HCT116 (cell line): ENCODE data around the gene EYA2. TPM values are rescaled to one million over a fixed set of nuclear protein-coding genes. Genes with fewer than 3 reads are reported as not detected.

Experiments
- ATAC-seq: fragments of 200-7000 bp; cut with Tn5 transposase; 2 replicates; pipeline ENCODE4 v1.9.1; 2020; ENCODE audit warnings: mild to moderate bottlenecking, moderate library complexity
- BruUV-seq: library from RNA; stranded (reverse); fragments of 400-500 nt; replicated peaks from 2 replicates; lab custom pipeline; 2021; lab: Mats Ljungman, UMichigan
- CTCF ChIA-PET: fragments of 300-600 bp; sonication (Branson Sonifier 250); formaldehyde crosslinking; loops from one replicate; lab custom pipeline; 2021; ENCODE audit warnings: antibody characterized with exemption; lab: Charles Lee
- POLR2A ChIA-PET: fragments of 300-600, 350-600 bp; sonication (Branson Sonifier 250); formaldehyde crosslinking; loops from one replicate; lab custom pipeline; 2021; ENCODE audit warnings: antibody characterized with exemption; lab: Charles Lee
- RAD21 ChIA-PET, 2 experiments: fragments of 300-600 bp; sonication (Branson Sonifier 250); formaldehyde crosslinking; loops; one replicate each; lab custom pipeline; 2023; ENCODE audit warnings: low total read pairs in 2 of 2; ENCODE audit not compliant: uncharacterized antibody in 2 of 2, unreplicated experiment in 2 of 2, low non-redundant PET in 1 of 2; lab: Charles Lee
- DNase-seq: peaks from one replicate; pipeline ENCODE4 v3.0.0-alpha.2; 2010; ENCODE audit warnings: low read depth, low spot score
- H2AFZ ChIP-seq: fragments of 200-600 bp; shearing (Covaris generic), sonication (generic); 2 replicates; pipeline ENCODE4 v1.6.1; 2017; ENCODE audit warnings: low read depth, mixed run types, mixed read lengths, antibody characterized with exemption, low read length; ENCODE audit not compliant: poor library complexity, severe bottlenecking
- H3K27ac ChIP-seq: 2 replicates; pipeline ENCODE4 v1.5.1; 2012; ENCODE audit warnings: low read depth, low read length
- H3K27me3 ChIP-seq: fragments of 200-600 bp; sonication (generic); 2 replicates; pipeline ENCODE4 v1.6.1; 2016; ENCODE audit warnings: mixed run types, low read length, mixed read lengths; ENCODE audit not compliant: insufficient read depth
- H3K36me3 ChIP-seq, 2 experiments: fragments of 200-500 bp in 1 of 2; fragments of 200-600 bp in 1 of 2; sonication (Bioruptor generic) in 1 of 2; sonication (generic) in 1 of 2; 2 replicates each; pipeline versions ENCODE4 v1.5.1 to v1.6.1; 2014 to 2016; ENCODE audit warnings: low read length in 2 of 2, inconsistent platforms in 1 of 2, mixed read lengths in 1 of 2, mixed run types in 1 of 2; ENCODE audit not compliant: insufficient read depth in 2 of 2, control insufficient read depth in 1 of 2
- H3K4me1 ChIP-seq, 2 experiments: fragments of 200-600 bp in 1 of 2; sonication (generic) in 1 of 2; 2 replicates each; pipeline versions ENCODE4 v1.5.1 to v1.6.1; 2012 to 2017; ENCODE audit warnings: low read length in 2 of 2, inconsistent platforms in 1 of 2, mild to moderate bottlenecking in 1 of 2, mixed read lengths in 1 of 2, mixed run types in 1 of 2, moderate library complexity in 1 of 2; ENCODE audit not compliant: insufficient read depth in 2 of 2, control insufficient read depth in 1 of 2
- H3K4me2 ChIP-seq: fragments of 200-600 bp; sonication (generic); 2 replicates; pipeline ENCODE4 v1.6.1; 2017; ENCODE audit warnings: mixed run types, low read length, mixed read lengths
- H3K4me3 ChIP-seq, 2 experiments: fragments of 200-600 bp in 1 of 2; sonication (generic) in 1 of 2; replicated peaks in 1 of 2; 2 replicates each; pipeline ENCODE4 v1.5.1; 2011 to 2016; ENCODE audit warnings: low read length in 2 of 2, control low read depth in 1 of 2, low read depth in 1 of 2, mild to moderate bottlenecking in 1 of 2, mixed read lengths in 1 of 2, mixed run types in 1 of 2
- H3K79me2 ChIP-seq: fragments of 200-600 bp; sonication (generic); 2 replicates; pipeline ENCODE4 v1.6.1; 2017; ENCODE audit warnings: mild to moderate bottlenecking, mixed run types, low read length, moderate library complexity, mixed read lengths; ENCODE audit not compliant: insufficient read depth
- H3K9ac ChIP-seq: fragments of 200-600 bp; sonication (generic); 2 replicates; pipeline ENCODE4 v1.6.1; 2016; ENCODE audit warnings: low read length, mixed read lengths
- H3K9me2 ChIP-seq: fragments of 200-600 bp; sonication (generic), shearing (Covaris generic); 2 replicates; pipeline ENCODE4 v1.6.1; 2017; ENCODE audit warnings: mixed run types, mild to moderate bottlenecking, moderate library complexity; ENCODE audit not compliant: insufficient read depth
- H3K9me3 ChIP-seq, 2 experiments: fragments of 200-500 bp in 1 of 2; fragments of 200-600 bp in 1 of 2; sonication (Bioruptor generic) in 1 of 2; sonication (generic) in 1 of 2; 2 replicates each; pipeline ENCODE4 v1.6.1; 2014 to 2017; ENCODE audit warnings: low read length in 2 of 2, mixed read lengths in 2 of 2, inconsistent platforms in 1 of 2, low read depth in 1 of 2, mild to moderate bottlenecking in 1 of 2, mixed run types in 1 of 2, moderate library complexity in 1 of 2; ENCODE audit not compliant: control insufficient read depth in 1 of 2, insufficient read depth in 1 of 2
- H4K20me1 ChIP-seq: fragments of 200-600 bp; sonication (generic), shearing (Covaris generic); 2 replicates; pipeline ENCODE4 v1.6.1; 2017; ENCODE audit warnings: mixed run types, mild to moderate bottlenecking, moderate library complexity; ENCODE audit not compliant: insufficient read depth
- CBX3 ChIP-seq: IDR thresholded peaks from 2 replicates; pipeline ENCODE4 v1.6.1; 2012; ENCODE audit warnings: low read depth
- EZH2phosphoT487 ChIP-seq: fragments of 200-600 bp; IDR thresholded peaks from 2 replicates; pipeline ENCODE4 v1.6.1; 2018; ENCODE audit warnings: antibody characterized with exemption, borderline replicate concordance
- FOSL1 ChIP-seq: IDR thresholded peaks from 2 replicates; pipeline ENCODE4 v1.6.1; 2012; ENCODE audit warnings: low read depth
- SIN3A ChIP-seq: IDR thresholded peaks from 2 replicates; pipeline ENCODE4 v1.6.1; 2012; ENCODE audit warnings: low read depth
- SP1 ChIP-seq: IDR thresholded peaks from 2 replicates; pipeline ENCODE4 v1.6.1; 2012; ENCODE audit warnings: low read depth
- SRF ChIP-seq: IDR thresholded peaks from 2 replicates; pipeline ENCODE4 v1.6.1; 2012; ENCODE audit warnings: low read depth
- TCF7L2 ChIP-seq: IDR thresholded peaks from 2 replicates; pipeline ENCODE4 v1.7.0; 2011; ENCODE audit warnings: borderline replicate concordance, inconsistent platforms; ENCODE audit not compliant: insufficient read depth, insufficient read length; ENCODE audit errors: extremely low read depth
- YY1 ChIP-seq: IDR thresholded peaks from 2 replicates; pipeline ENCODE4 v1.6.1; 2011; ENCODE audit warnings: low read length, low read depth, moderate library complexity, mild to moderate bottlenecking; ENCODE audit not compliant: insufficient replicate concordance; ENCODE audit errors: extremely low read depth
- ZFX ChIP-seq: fragments of 450-650 bp; IDR thresholded peaks from 2 replicates; pipeline ENCODE4 v1.6.1; 2017
- ZNF274 ChIP-seq: fragments of 200-500 bp; sonication (Bioruptor generic); IDR thresholded peaks from 2 replicates; pipeline ENCODE4 v1.6.1; 2014; ENCODE audit warnings: mild to moderate bottlenecking, low read depth, low read length, inconsistent platforms
- intact Hi-C: fragments of 100-400 bp; cut with micrococcal nuclease; formaldehyde crosslinking; loops from 2 replicates; pipeline ENCODE4 v1.10.0; 2022
- total RNA-seq: library from RNA; stranded (reverse); gene quantifications from one replicate; pipeline ENCODE4 v1.2.1, GENCODE V29; 2021; ENCODE audit not compliant: unreplicated experiment
- TF ChIP-seq, protein P1 (sequence below): IDR thresholded peaks from 2 replicates; pipeline ENCODE4 v1.6.1; 2011; ENCODE audit warnings: mild to moderate bottlenecking, low read length, moderate library complexity; ENCODE audit not compliant: insufficient replicate concordance; ENCODE audit errors: extremely low read depth
- TF ChIP-seq, protein P2 (sequence below): IDR thresholded peaks from 2 replicates; pipeline ENCODE4 v1.6.1; 2012

The EYA2 gene
- total RNA-seq, 1 experiment from 2014 or later = not detected

DNA sequence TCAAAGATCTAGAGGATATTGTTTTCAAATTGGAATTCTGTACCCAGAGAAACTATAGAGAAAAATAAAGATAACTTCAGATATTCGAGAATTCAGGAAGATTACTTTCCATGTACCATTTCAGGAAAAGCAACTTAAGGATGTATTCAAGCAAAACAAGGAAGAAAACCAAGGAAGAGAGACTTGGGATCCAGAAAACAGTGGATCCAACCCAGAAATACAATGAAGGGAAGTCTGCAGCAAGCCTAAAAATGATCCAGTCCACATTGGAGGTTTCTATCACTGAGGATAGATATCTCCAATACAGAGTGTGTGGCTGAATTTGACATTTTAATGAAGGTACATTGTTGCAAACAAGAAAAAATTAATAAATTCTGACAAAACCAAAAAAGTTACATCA lies 201.0 kb downstream of the EYA2 start:
- POLR2A ChIA-PET = no interaction called here
- DNase-seq (no peak), ATAC-seq (no peak)
- Histone ChIP-seq H3K27ac (no peak overlapping the region), H3K4me2 (no peak overlapping the region), H3K9me3 (peaks cover 6 to 7% of the 10 kb centered on the region in 2 experiments; a peak in 1 of 4 replicates), H2AFZ (no peak overlapping the region), H3K4me3 (no peak overlapping the region), H4K20me1 (no peaks in the 10 kb centered on the region), H3K9ac (no peak overlapping the region), H3K9me2 (no peaks in the 10 kb centered on the region), H3K36me3 (no peaks in the 10 kb centered on the region), H3K4me1 (no peaks in the 10 kb centered on the region), H3K79me2 (no peaks in the 10 kb centered on the region), H3K27me3 (no peaks in the 10 kb centered on the region)
- BruUV-seq = no TSS peak
- RAD21 ChIA-PET = no interaction called here
- CTCF ChIA-PET = no interaction called here
- TF ChIP-seq ZNF274 (no peak), TCF7L2 (no peak), CBX3 (peak; percentile 54; the same call in 1 of the 2 replicates)
- intact Hi-C loops = no loop called here

GRCh38 chr20:47097691-47098622 lies 203.3 kb downstream of the EYA2 start:
- ChIA-PET CTCF (no interaction called here), POLR2A (no interaction called here), RAD21 (no interaction called here)
- intact Hi-C loops = no loop called here
- no TSS peak for BruUV-seq
- H3K9ac ChIP-seq = no peak overlapping the region
- no peaks in the 10 kb centered on the region for H3K4me1 ChIP-seq
- no peak overlapping the region for H3K4me2 ChIP-seq
- no peaks in the 10 kb centered on the region for H3K79me2 ChIP-seq
- H3K9me2 ChIP-seq = no peaks in the 10 kb centered on the region
- no peak overlapping the region for H2AFZ ChIP-seq
- no peak for ATAC-seq
- no peak overlapping the region for H3K27ac ChIP-seq
- no peaks in the 10 kb centered on the region for H3K36me3 ChIP-seq
- peaks cover 6 to 7% of the 10 kb centered on the region in 2 experiments; a peak in 1 of 4 replicates for H3K9me3 ChIP-seq
- DNase-seq = no peak
- H3K4me3 ChIP-seq = no peak overlapping the region
- no peaks in the 10 kb centered on the region for H3K27me3 ChIP-seq
- H4K20me1 ChIP-seq = no peaks in the 10 kb centered on the region
- TF ChIP-seq SRF = no peak
- no peak for TF ChIP-seq CBX3
- TF ChIP-seq, protein P1, sequence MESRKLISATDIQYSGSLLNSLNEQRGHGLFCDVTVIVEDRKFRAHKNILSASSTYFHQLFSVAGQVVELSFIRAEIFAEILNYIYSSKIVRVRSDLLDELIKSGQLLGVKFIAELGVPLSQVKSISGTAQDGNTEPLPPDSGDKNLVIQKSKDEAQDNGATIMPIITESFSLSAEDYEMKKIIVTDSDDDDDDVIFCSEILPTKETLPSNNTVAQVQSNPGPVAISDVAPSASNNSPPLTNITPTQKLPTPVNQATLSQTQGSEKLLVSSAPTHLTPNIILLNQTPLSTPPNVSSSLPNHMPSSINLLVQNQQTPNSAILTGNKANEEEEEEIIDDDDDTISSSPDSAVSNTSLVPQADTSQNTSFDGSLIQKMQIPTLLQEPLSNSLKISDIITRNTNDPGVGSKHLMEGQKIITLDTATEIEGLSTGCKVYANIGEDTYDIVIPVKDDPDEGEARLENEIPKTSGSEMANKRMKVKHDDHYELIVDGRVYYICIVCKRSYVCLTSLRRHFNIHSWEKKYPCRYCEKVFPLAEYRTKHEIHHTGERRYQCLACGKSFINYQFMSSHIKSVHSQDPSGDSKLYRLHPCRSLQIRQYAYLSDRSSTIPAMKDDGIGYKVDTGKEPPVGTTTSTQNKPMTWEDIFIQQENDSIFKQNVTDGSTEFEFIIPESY = no peak
- TF ChIP-seq ZFX = no peak
- no peak for TF ChIP-seq FOSL1
- TF ChIP-seq EZH2phosphoT487 = no peak
- no peak for TF ChIP-seq SIN3A
- no peak for TF ChIP-seq SP1
- TF ChIP-seq, protein P2, sequence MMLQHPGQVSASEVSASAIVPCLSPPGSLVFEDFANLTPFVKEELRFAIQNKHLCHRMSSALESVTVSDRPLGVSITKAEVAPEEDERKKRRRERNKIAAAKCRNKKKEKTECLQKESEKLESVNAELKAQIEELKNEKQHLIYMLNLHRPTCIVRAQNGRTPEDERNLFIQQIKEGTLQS = no peak
- no peak for TF ChIP-seq YY1
- no peak for TF ChIP-seq ZNF274
